Breast epithelium (tissue), 3 donors: ENCODE data around the gene CCDC6.

Experiments used
- CTCF ChIP-seq, 3 donors: fragments of 450-650 bp; IDR thresholded peaks; one replicate each; pipeline ENCODE4 v1.5.1; 2016 to 2017; ENCODE audit warnings: antibody characterized with exemption in 3 of 3, mild to moderate bottlenecking in 3 of 3, moderate library complexity in 3 of 3
- POLR2A ChIP-seq: fragments of 450-650 bp; IDR thresholded peaks from one replicate; pipeline ENCODE4 v1.6.1; 2016; ENCODE audit warnings: antibody characterized with exemption, mild to moderate bottlenecking, moderate library complexity
- POLR2AphosphoS5 ChIP-seq, 3 donors: sonication (generic); formaldehyde crosslinking; IDR thresholded peaks; one replicate each; pipeline ENCODE4 v1.6.1; 2017; ENCODE audit warnings: antibody characterized with exemption in 3 of 3

GRCh38 chr10:59907537-59907917 is 1.2 kb upstream of the CCDC6 start:
- TF ChIP-seq CTCF (IDR thresholded peaks at IDR 0.05) (no peak), POLR2AphosphoS5 (IDR thresholded peaks at IDR 0.05) (no peak), POLR2A (no peak)
